ENCODE data around the gene KRABD2.

DNA sequence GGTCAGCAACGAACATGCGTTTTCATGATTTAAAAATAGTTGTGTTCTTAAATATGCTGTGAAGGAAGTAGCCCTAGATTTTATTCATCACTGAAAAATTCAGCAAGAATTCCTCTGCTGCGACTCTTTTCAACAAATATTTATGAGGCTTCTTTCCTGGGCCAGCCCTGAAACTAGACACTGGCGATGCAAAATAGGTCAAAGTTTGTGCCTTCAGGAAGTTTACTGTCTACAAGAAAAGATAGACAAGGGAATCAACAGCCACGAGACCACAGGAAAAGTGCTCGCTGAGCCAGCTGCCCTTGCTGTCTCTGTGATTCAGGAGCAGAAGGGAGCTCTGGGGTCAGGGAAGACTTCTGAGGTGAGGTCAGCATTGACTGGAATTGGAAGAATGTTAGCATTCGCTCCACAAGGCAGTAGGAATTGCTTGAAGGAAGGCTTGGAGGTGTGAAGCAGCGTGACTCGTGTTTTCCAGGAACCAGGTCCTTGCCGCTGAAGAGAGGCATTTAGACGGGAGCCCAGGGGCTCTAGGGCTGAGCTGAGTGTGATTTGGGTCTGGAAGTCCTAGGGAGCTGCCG is 8.4 kb upstream of the KRABD2 start:
- TF ChIP-seq POLR2A (IDR thresholded peaks at IDR 0.05), result no peak
- TF ChIP-seq CTCF (IDR thresholded peaks at IDR 0.05), result no peak
